ENCODE measurements around the gene CCER1. TPM values are rescaled to one million over a fixed set of nuclear protein-coding genes. Genes with fewer than 3 reads are reported as not detected.

Gene CCER1
- total RNA-seq, 1 donor from 2014 or later = not detected

GRCh38 chr12:90970471-90970870 lies 15.5 kb upstream of the CCER1 start:
- no peaks in the 10 kb centered on the region for H4K20me1 ChIP-seq (ENCODE audit: insufficient read depth, low read length)
- TF ChIP-seq EZH2 (IDR thresholded peaks at IDR 0.05; ENCODE audit: insufficient read depth, low read length) = no peak
- no peak for TF ChIP-seq CTCF (IDR thresholded peaks at IDR 0.05; ENCODE audit: insufficient read depth, low read depth, low read length)
- H3K9me3 ChIP-seq (ENCODE audit: insufficient read depth, low read depth, low read length) = no peaks in the 10 kb centered on the region
- Mint-ChIP-seq H3K4me3 (ENCODE audit: unreplicated experiment) (no peak overlapping the region), H3K27ac (ENCODE audit: unreplicated experiment) (no peak overlapping the region), H3K4me1 (ENCODE audit: low read depth, unreplicated experiment) (peaks cover 11% of the 10 kb centered on the region), H3K36me3 (ENCODE audit: low read depth, unreplicated experiment) (no peaks in the 10 kb centered on the region), H3K27me3 (ENCODE audit: low read depth, unreplicated experiment) (no peaks in the 10 kb centered on the region), H3K9me3 (ENCODE audit: unreplicated experiment) (no peaks in the 10 kb centered on the region)
- FAIRE-seq (no peak), DNase-seq (ENCODE audit: low read depth) (no peak)
- no peaks in the 10 kb centered on the region for H3K79me2 ChIP-seq (ENCODE audit: insufficient read depth, low read length)
- no peaks in the 10 kb centered on the region for H3K27me3 ChIP-seq (ENCODE audit: insufficient read depth, low read length)
- H3K36me3 ChIP-seq (ENCODE audit: insufficient read depth, low read length) = no peaks in the 10 kb centered on the region
- no peak overlapping the region for H3K4me3 ChIP-seq (ENCODE audit: insufficient read depth, low read depth, low read length)
- H3K4me2 ChIP-seq (ENCODE audit: low read length) = no peak overlapping the region
- H2AFZ ChIP-seq (ENCODE audit: low read depth, low read length) = no peak overlapping the region
- peaks cover 8% of the 10 kb centered on the region for H3K4me1 ChIP-seq (ENCODE audit: insufficient read depth, low read length)
- H3K9ac ChIP-seq (ENCODE audit: low read length) = no peak overlapping the region
- no peak overlapping the region for H3K27ac ChIP-seq (ENCODE audit: low read depth, low read length)

- no peak overlapping the region for H3K9ac ChIP-seq (ENCODE audit: low read length)
- no peaks in the 10 kb centered on the region for H3K36me3 ChIP-seq (ENCODE audit: insufficient read depth, low read length)
- FAIRE-seq = no peak
- Mint-ChIP-seq H3K27ac (ENCODE audit: unreplicated experiment) (no peak overlapping the region), H3K4me1 (ENCODE audit: low read depth, unreplicated experiment) (peaks cover 11% of the 10 kb centered on the region), H3K4me3 (ENCODE audit: unreplicated experiment) (no peak overlapping the region), H3K9me3 (ENCODE audit: unreplicated experiment) (no peaks in the 10 kb centered on the region), H3K36me3 (ENCODE audit: low read depth, unreplicated experiment) (no peaks in the 10 kb centered on the region), H3K27me3 (ENCODE audit: low read depth, unreplicated experiment) (no peaks in the 10 kb centered on the region)
- TF ChIP-seq EZH2 (IDR thresholded peaks at IDR 0.05; ENCODE audit: insufficient read depth, low read length) (no peak), CTCF (IDR thresholded peaks at IDR 0.05; ENCODE audit: insufficient read depth, low read depth, low read length) (no peak)
- no peak overlapping the region for H3K27ac ChIP-seq (ENCODE audit: low read depth, low read length)
- H4K20me1 ChIP-seq (ENCODE audit: insufficient read depth, low read length) = no peaks in the 10 kb centered on the region
- no peaks in the 10 kb centered on the region for H3K9me3 ChIP-seq (ENCODE audit: insufficient read depth, low read depth, low read length)
- H3K4me1 ChIP-seq (ENCODE audit: insufficient read depth, low read length) = peaks cover 8% of the 10 kb centered on the region
- H3K27me3 ChIP-seq (ENCODE audit: insufficient read depth, low read length) = no peaks in the 10 kb centered on the region
- H3K4me2 ChIP-seq (ENCODE audit: low read length) = no peak overlapping the region
- no peak overlapping the region for H3K4me3 ChIP-seq (ENCODE audit: insufficient read depth, low read depth, low read length)
- H3K79me2 ChIP-seq (ENCODE audit: insufficient read depth, low read length) = no peaks in the 10 kb centered on the region
- no peak for DNase-seq (ENCODE audit: low read depth)
- H2AFZ ChIP-seq (ENCODE audit: low read depth, low read length) = no peak overlapping the region
Measured at GRCh38 chr12:90969851-90970250, 14.9 kb upstream of the CCER1 start.

DNA sequence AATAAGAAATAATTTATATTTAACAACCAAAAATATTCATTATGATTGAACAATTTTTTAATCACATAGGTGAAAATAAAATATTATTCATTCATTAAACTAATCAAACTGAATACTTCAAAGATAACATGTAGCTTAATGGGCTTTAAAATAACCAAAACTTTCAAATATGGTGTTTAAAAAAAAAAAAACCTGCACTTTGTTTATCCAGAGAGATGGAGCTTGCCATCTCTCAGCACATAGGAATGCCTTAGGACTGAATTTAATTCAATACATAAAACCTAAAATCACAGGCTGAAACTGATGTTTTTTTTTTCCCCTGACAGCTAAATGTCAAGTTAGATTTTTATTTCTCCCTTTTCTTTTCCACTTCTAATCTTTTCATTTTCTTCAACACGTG lies 14.4 kb upstream of the CCER1 start:
- peaks cover 8% of the 10 kb centered on the region for H3K4me1 ChIP-seq (ENCODE audit: insufficient read depth, low read length)
- Mint-ChIP-seq H3K36me3 (ENCODE audit: low read depth, unreplicated experiment) (no peaks in the 10 kb centered on the region), H3K4me3 (ENCODE audit: unreplicated experiment) (no peak overlapping the region), H3K27me3 (ENCODE audit: low read depth, unreplicated experiment) (no peaks in the 10 kb centered on the region), H3K27ac (ENCODE audit: unreplicated experiment) (no peak overlapping the region), H3K9me3 (ENCODE audit: unreplicated experiment) (no peaks in the 10 kb centered on the region), H3K4me1 (ENCODE audit: low read depth, unreplicated experiment) (peaks cover 8% of the 10 kb centered on the region)
- H3K4me3 ChIP-seq (ENCODE audit: insufficient read depth, low read depth, low read length) = no peak overlapping the region
- H3K9me3 ChIP-seq (ENCODE audit: insufficient read depth, low read depth, low read length) = no peaks in the 10 kb centered on the region
- H3K27me3 ChIP-seq (ENCODE audit: insufficient read depth, low read length) = no peaks in the 10 kb centered on the region
- DNase-seq (ENCODE audit: low read depth) (no peak), FAIRE-seq (no peak)
- no peak overlapping the region for H2AFZ ChIP-seq (ENCODE audit: low read depth, low read length)
- H3K27ac ChIP-seq (ENCODE audit: low read depth, low read length) = no peak overlapping the region
- TF ChIP-seq EZH2 (IDR thresholded peaks at IDR 0.05; ENCODE audit: insufficient read depth, low read length) = no peak
- TF ChIP-seq CTCF (IDR thresholded peaks at IDR 0.05; ENCODE audit: insufficient read depth, low read depth, low read length) = no peak
- no peaks in the 10 kb centered on the region for H4K20me1 ChIP-seq (ENCODE audit: insufficient read depth, low read length)
- no peaks in the 10 kb centered on the region for H3K79me2 ChIP-seq (ENCODE audit: insufficient read depth, low read length)
- H3K9ac ChIP-seq (ENCODE audit: low read length) = no peak overlapping the region
- H3K4me2 ChIP-seq (ENCODE audit: low read length) = no peak overlapping the region
- no peaks in the 10 kb centered on the region for H3K36me3 ChIP-seq (ENCODE audit: insufficient read depth, low read length)

Data from astrocyte (in vitro differentiated cells and primary cell).